ENCODE measurements around the gene RNLS. TPM values are rescaled to one million over a fixed set of nuclear protein-coding genes. Genes with fewer than 3 reads are reported as not detected.

Gene RNLS
- total RNA-seq, 2 donors from 2014 or later: 6.2 to 9.4 TPM

DNA sequence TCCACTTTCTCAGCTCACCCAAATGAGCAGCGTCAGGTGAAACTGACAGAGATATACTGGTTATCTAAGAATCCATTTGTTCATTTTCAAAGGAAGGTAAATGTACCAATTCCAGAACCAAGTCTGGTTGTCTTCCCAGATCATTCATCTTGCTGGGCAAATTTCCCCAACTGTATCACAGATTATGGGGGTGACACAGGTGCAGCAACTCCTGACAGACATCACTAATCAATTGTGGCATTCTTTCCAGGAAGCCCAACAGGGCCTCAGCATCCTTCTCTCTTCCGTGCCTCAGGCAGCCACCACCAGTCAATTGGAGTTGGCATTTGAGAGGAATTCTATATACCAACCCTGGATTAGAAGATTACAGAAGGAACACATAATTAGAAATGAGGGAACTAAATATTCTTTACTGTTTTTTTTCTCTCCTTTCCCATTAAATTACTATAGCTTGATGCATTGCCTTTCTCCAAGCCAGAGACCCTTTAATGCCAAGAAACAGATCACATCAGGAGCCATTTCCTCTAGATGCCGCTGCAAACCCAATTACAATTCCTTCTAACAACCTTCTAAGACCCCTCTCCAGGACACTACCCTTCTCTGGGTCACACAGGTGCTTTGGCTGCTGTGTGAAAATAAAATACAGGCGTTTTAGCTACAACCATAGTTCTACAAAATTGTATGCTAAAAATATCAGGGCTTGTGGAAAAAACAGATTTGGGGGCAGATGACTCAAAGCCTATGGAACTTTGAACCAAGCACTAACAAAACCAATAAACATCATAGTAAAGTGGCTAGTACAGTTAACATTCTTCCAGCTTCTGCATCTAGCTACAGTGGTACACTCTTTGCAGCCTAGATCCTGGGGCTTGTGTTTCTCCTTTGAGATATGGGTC lies 291.6 kb downstream of the RNLS start:
- TF ChIP-seq, protein P1, sequence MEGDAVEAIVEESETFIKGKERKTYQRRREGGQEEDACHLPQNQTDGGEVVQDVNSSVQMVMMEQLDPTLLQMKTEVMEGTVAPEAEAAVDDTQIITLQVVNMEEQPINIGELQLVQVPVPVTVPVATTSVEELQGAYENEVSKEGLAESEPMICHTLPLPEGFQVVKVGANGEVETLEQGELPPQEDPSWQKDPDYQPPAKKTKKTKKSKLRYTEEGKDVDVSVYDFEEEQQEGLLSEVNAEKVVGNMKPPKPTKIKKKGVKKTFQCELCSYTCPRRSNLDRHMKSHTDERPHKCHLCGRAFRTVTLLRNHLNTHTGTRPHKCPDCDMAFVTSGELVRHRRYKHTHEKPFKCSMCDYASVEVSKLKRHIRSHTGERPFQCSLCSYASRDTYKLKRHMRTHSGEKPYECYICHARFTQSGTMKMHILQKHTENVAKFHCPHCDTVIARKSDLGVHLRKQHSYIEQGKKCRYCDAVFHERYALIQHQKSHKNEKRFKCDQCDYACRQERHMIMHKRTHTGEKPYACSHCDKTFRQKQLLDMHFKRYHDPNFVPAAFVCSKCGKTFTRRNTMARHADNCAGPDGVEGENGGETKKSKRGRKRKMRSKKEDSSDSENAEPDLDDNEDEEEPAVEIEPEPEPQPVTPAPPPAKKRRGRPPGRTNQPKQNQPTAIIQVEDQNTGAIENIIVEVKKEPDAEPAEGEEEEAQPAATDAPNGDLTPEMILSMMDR (IDR thresholded peaks at IDR 0.05): no peak
- no peaks in the 10 kb centered on the region for H3K9me3 ChIP-seq
- no peak for DNase-seq (ENCODE audit: low spot score)
- H3K27ac ChIP-seq: no peak overlapping the region
- H3K4me3 ChIP-seq: no peak overlapping the region
- no peak for ATAC-seq (ENCODE audit: insufficient number of reproducible peaks, low FRiP score, low read depth)
- H3K36me3 ChIP-seq: no peaks in the 10 kb centered on the region
- no peaks in the 10 kb centered on the region for H3K27me3 ChIP-seq (replicated peaks; ENCODE audit: insufficient read depth)
- no peaks in the 10 kb centered on the region for H3K4me1 ChIP-seq (ENCODE audit: control insufficient read depth in 1 of 2, low read depth in 2 of 2)

DNA sequence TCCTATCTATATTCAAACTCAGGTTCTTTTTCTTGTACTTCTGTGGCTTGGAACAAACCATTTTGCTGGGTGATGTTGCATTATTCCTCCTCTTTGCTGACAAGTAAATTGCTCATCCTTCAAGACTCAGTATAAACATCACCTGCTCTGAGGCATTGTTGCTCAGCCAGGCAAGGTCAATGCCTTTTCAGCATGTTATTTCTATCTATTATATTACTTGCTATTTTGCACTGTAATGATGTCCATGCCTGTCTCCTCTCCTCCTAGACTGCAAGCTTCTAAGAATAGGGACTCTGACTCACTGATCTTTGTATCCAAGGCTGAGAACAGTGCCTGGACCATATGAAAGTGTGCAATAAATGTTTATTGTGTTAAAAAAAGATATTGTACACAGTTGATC lies 293.8 kb downstream of the RNLS start:
- Histone ChIP-seq H3K27me3 (replicated peaks; ENCODE audit: insufficient read depth) (no peaks in the 10 kb centered on the region), H3K27ac (no peak overlapping the region), H3K4me3 (no peak overlapping the region), H3K9me3 (no peaks in the 10 kb centered on the region), H3K4me1 (ENCODE audit: control insufficient read depth in 1 of 2, low read depth in 2 of 2) (no peaks in the 10 kb centered on the region), H3K36me3 (no peaks in the 10 kb centered on the region)
- TF ChIP-seq, protein P1 (IDR thresholded peaks at IDR 0.05): no peak
- DNase-seq (ENCODE audit: low spot score) (no peak), ATAC-seq (ENCODE audit: insufficient number of reproducible peaks, low FRiP score, low read depth) (no peak)

DNA sequence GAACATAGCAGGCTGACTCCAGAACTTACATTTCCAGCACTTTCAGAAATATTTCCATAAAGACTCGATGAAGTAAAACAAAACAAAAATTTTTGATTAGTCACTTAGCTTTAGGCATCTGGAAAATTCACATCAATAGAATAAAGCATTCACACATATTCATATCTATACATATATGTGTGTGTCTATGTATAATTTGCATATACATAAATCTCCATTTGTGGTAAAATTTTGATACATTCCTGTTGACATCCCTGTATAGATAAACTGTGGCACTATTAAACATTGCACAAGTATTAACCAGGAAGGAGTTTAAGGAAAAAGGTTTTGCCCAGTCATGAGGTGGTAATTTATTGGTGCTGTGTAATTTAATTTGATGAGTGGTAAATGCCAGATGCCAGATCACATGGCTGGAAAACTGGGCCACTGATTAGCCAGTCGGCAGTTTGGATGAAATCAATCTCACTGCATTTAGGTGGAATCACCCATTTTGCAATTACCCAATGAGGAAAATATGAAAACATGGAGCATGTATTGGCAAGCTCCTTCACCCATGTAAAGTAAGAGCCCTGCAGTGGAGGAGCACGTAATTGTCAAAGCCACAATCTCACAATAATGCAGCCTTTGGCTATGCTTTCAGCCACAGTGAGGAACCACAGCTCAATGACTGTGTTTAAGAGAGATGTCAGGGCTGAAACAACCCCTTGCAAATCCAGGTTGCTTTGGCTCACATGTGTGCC lies 294.6 kb downstream of the RNLS start:
- H3K4me3 ChIP-seq: no peak overlapping the region
- TF ChIP-seq, protein P1 (IDR thresholded peaks at IDR 0.05): no peak
- H3K9me3 ChIP-seq: no peaks in the 10 kb centered on the region
- no peaks in the 10 kb centered on the region for H3K27me3 ChIP-seq (replicated peaks; ENCODE audit: insufficient read depth)
- H3K4me1 ChIP-seq (ENCODE audit: control insufficient read depth in 1 of 2, low read depth in 2 of 2): no peaks in the 10 kb centered on the region
- H3K36me3 ChIP-seq: no peaks in the 10 kb centered on the region
- DNase-seq (ENCODE audit: low spot score) (no peak), ATAC-seq (ENCODE audit: insufficient number of reproducible peaks, low FRiP score, low read depth) (no peak)
- H3K27ac ChIP-seq: no peak overlapping the region

DNA sequence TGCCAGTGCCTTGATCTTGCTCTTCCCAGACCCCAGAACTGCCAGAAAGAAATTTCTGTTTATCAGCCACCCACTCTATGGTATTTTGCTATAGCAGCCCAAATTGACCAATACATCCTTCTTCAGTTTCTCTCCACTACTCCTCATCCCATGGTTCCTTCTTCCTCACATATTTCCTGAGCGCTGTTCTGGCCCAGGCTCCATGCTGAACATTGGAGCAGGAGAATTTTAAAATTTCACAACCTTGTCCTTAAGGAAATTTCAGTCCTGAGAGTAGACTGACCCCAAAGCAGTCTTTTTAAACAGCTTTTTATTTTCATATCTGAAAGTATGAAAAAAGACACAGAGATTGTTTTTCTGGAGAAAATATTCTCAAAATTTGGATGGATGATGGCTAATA lies 297.1 kb downstream of the RNLS start:
- Histone ChIP-seq H3K4me3 (no peak overlapping the region), H3K27me3 (replicated peaks; ENCODE audit: insufficient read depth) (no peaks in the 10 kb centered on the region), H3K4me1 (ENCODE audit: control insufficient read depth in 1 of 2, low read depth in 2 of 2) (peaks cover 0 to 8% of the 10 kb centered on the region in 2 donors), H3K27ac (no peak overlapping the region), H3K36me3 (no peaks in the 10 kb centered on the region), H3K9me3 (no peaks in the 10 kb centered on the region)
- no peak for DNase-seq (ENCODE audit: low spot score)
- ATAC-seq (ENCODE audit: insufficient number of reproducible peaks, low FRiP score, low read depth): no peak
- TF ChIP-seq, protein P1 (IDR thresholded peaks at IDR 0.05): no peak

DNA sequence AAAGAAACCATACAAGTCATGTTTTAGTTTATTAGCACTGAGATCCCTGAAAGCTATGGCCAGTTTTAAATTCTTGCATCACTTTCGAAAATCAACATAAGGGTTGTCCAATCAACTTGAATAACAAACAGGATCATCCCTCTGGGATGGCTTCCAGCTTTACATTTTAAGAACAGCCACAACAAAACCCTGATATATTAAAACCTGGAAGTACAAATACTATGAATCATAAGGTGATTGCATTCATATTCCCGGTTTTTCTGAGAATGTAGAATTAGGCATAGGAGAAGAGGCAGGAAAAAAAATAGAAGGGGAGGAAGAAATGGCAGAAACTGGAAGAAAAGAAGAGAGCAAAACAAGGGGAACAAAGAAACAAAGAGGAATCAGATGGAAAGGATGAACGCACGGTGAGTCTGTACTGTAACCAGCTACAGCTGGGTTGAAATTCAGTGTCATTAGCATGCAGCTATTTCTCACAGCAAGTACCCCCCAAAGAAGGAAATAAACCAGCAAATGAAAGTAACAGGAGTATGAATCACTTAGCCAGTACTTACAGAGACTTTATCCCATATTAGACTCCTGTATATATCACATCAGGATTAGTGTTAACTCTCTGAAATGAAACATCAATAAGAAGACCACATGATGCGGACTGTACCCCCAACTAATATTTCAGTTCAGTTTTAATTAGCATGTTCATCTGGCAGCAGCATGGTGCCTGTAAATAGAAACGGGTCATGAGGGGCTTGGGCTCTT lies 301.3 kb downstream of the RNLS start:
- no peaks in the 10 kb centered on the region for H3K27me3 ChIP-seq (replicated peaks; ENCODE audit: insufficient read depth)

More for the DNA sequence above, 301.3 kb downstream of the RNLS start:
- DNase-seq (ENCODE audit: low spot score): no peak
- ATAC-seq (ENCODE audit: insufficient number of reproducible peaks, low FRiP score, low read depth): no peak
- H3K4me1 ChIP-seq (ENCODE audit: control insufficient read depth in 1 of 2, low read depth in 2 of 2): peaks cover 0 to 8% of the 10 kb centered on the region in 2 donors
- no peaks in the 10 kb centered on the region for H3K9me3 ChIP-seq
- H3K36me3 ChIP-seq: no peaks in the 10 kb centered on the region
- no peak overlapping the region for H3K27ac ChIP-seq
- TF ChIP-seq, protein P1 (IDR thresholded peaks at IDR 0.05): no peak
- H3K4me3 ChIP-seq: no peak overlapping the region
